Natural killer cell (primary cell): ENCODE results near the gene PTPN21. TPM values are rescaled to one million over a fixed set of nuclear protein-coding genes. Genes with fewer than 3 reads are reported as not detected.

ENCODE experiments used
- ATAC-seq, 3 donors: fragments of 150-1000 bp in 2 of 3; fragments of 200-7000 bp in 1 of 3; cut with Tn5 transposase; 1 replicate in 1 of 3; 2 replicates in 2 of 3; pipeline ENCODE4 v1.10.0; 2021; ENCODE audit warnings: mild to moderate bottlenecking in 2 of 3, moderate library complexity in 2 of 3
- DNase-seq, 2 donors: peaks; one replicate each; pipeline versions ENCODE4 v3.0.0 to v3.0.0-alpha.2; 2013 to 2021; ENCODE audit warnings: mixed read lengths in 1 of 2
- H3K27ac ChIP-seq: one replicate; pipeline ENCODE4 v1.5.1; 2013; ENCODE audit warnings: mild to moderate bottlenecking, low read length
- H3K27me3 ChIP-seq: one replicate; pipeline ENCODE4 v1.6.1; 2013; ENCODE audit warnings: low read length; ENCODE audit not compliant: control insufficient read depth, insufficient read depth
- H3K36me3 ChIP-seq: one replicate; pipeline ENCODE4 v1.6.1; 2013; ENCODE audit warnings: low read length; ENCODE audit not compliant: control insufficient read depth, insufficient read depth
- H3K4me1 ChIP-seq: one replicate; pipeline ENCODE4 v1.6.1; 2013; ENCODE audit warnings: low read length; ENCODE audit not compliant: control insufficient read depth, insufficient read depth
- H3K4me3 ChIP-seq: one replicate; pipeline ENCODE4 v1.5.1; 2013; ENCODE audit warnings: low read length
- H3K9me3 ChIP-seq: one replicate; pipeline ENCODE4 v1.6.1; 2013; ENCODE audit warnings: low read length; ENCODE audit not compliant: control insufficient read depth, insufficient read depth
- H3K27ac Mint-ChIP-seq, 2 donors: one replicate each; pipeline ENCODE4 v1.8.0; 2022; ENCODE audit warnings: mild to moderate bottlenecking in 2 of 2, mixed read lengths in 2 of 2, moderate library complexity in 1 of 2
- H3K27me3 Mint-ChIP-seq, 2 donors: one replicate each; pipeline ENCODE4 v1.8.0; 2022; ENCODE audit warnings: low read depth in 2 of 2, mixed read lengths in 2 of 2
- H3K36me3 Mint-ChIP-seq: one replicate; pipeline ENCODE4 v1.8.0; 2022; ENCODE audit warnings: mixed read lengths
- H3K4me1 Mint-ChIP-seq, 2 donors: one replicate each; pipeline ENCODE4 v1.8.0; 2022; ENCODE audit warnings: mixed read lengths in 2 of 2
- H3K4me3 Mint-ChIP-seq: one replicate; pipeline ENCODE4 v1.8.0; 2022; ENCODE audit warnings: mild to moderate bottlenecking, moderate library complexity, mixed read lengths
- H3K9me3 Mint-ChIP-seq, 2 donors: one replicate each; pipeline ENCODE4 v1.8.0; 2022; ENCODE audit warnings: mixed read lengths in 2 of 2
- whole genome bisulfite sequencing: methylation state at CpG from one replicate; pipeline ENCODE4 v1.1.7; 2013; ENCODE audit warnings: missing lambda C conversion rate; ENCODE audit not compliant: insufficient coverage; 5-methylcytosine and 5-hydroxymethylcytosine counted together
- intact Hi-C: fragments of 100-400 bp; cut with micrococcal nuclease; formaldehyde crosslinking; loops from one replicate; pipeline ENCODE4 v1.14.2; 2022
- total RNA-seq, 4 donors: library from RNA; stranded (reverse); fragments of 120-200 nt in 1 of 4; gene quantifications; one replicate each; pipeline versions ENCODE4 v1.2.3 to v1.2.4, GENCODE V29; 2013 to 2022
- TF ChIP-seq, protein P1 (sequence below): fragments of 200-600 bp; IDR thresholded peaks from one replicate; pipeline ENCODE4 v1.8.0; 2022; ENCODE audit warnings: antibody characterized with exemption

The PTPN21 gene
- total RNA-seq, 3 donors from 2014 or later (not counting 1 experiment from before 2014, with no cell fraction given): 0.15 TPM; not detected in 2

- Histone ChIP-seq H3K36me3 (no peaks in the 10 kb centered on the region), H3K9me3 (no peaks in the 10 kb centered on the region), H3K4me1 (no peaks in the 10 kb centered on the region), H3K27me3 (no peaks in the 10 kb centered on the region), H3K27ac (no peak overlapping the region), H3K4me3 (no peak overlapping the region)
- Mint-ChIP-seq H3K27ac (no peak overlapping the region), H3K36me3 (no peaks in the 10 kb centered on the region), H3K4me1 (no peaks in the 10 kb centered on the region), H3K4me3 (no peak overlapping the region), H3K27me3 (peaks cover 9 to 12% of the 10 kb centered on the region in 2 donors), H3K9me3 (no peaks in the 10 kb centered on the region)
- ATAC-seq: no peak
- intact Hi-C loops: no loop called here
- TF ChIP-seq, protein P1, sequence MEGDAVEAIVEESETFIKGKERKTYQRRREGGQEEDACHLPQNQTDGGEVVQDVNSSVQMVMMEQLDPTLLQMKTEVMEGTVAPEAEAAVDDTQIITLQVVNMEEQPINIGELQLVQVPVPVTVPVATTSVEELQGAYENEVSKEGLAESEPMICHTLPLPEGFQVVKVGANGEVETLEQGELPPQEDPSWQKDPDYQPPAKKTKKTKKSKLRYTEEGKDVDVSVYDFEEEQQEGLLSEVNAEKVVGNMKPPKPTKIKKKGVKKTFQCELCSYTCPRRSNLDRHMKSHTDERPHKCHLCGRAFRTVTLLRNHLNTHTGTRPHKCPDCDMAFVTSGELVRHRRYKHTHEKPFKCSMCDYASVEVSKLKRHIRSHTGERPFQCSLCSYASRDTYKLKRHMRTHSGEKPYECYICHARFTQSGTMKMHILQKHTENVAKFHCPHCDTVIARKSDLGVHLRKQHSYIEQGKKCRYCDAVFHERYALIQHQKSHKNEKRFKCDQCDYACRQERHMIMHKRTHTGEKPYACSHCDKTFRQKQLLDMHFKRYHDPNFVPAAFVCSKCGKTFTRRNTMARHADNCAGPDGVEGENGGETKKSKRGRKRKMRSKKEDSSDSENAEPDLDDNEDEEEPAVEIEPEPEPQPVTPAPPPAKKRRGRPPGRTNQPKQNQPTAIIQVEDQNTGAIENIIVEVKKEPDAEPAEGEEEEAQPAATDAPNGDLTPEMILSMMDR: no peak
- whole genome bisulfite sequencing: 89% methylated on average over 6 of the region's 6 CpGs
- DNase-seq: no peak
Observed at GRCh38 chr14:88499225-88499624, 55.6 kb downstream of the PTPN21 start.

- no peak overlapping the region for H3K4me3 ChIP-seq
- Mint-ChIP-seq H3K4me3 (no peak overlapping the region), H3K4me1 (peaks cover 0 to 10% of the 10 kb centered on the region in 2 donors), H3K36me3 (no peaks in the 10 kb centered on the region), H3K27ac (no peak overlapping the region), H3K27me3 (peaks cover 4 to 7% of the 10 kb centered on the region in 2 donors), H3K9me3 (no peaks in the 10 kb centered on the region)
- no peaks in the 10 kb centered on the region for H3K36me3 ChIP-seq
- whole genome bisulfite sequencing: 92% methylated on average over 3 of the region's 3 CpGs
- H3K27me3 ChIP-seq: no peaks in the 10 kb centered on the region
- no peaks in the 10 kb centered on the region for H3K9me3 ChIP-seq
- no peak overlapping the region for H3K27ac ChIP-seq
- intact Hi-C loops: no loop called here
- DNase-seq (no peak), ATAC-seq (no peak)
- peaks cover 3% of the 10 kb centered on the region for H3K4me1 ChIP-seq
- TF ChIP-seq, protein P1: no peak
Observed at GRCh38 chr14:88496414-88496813, 58.4 kb downstream of the PTPN21 start.

DNA sequence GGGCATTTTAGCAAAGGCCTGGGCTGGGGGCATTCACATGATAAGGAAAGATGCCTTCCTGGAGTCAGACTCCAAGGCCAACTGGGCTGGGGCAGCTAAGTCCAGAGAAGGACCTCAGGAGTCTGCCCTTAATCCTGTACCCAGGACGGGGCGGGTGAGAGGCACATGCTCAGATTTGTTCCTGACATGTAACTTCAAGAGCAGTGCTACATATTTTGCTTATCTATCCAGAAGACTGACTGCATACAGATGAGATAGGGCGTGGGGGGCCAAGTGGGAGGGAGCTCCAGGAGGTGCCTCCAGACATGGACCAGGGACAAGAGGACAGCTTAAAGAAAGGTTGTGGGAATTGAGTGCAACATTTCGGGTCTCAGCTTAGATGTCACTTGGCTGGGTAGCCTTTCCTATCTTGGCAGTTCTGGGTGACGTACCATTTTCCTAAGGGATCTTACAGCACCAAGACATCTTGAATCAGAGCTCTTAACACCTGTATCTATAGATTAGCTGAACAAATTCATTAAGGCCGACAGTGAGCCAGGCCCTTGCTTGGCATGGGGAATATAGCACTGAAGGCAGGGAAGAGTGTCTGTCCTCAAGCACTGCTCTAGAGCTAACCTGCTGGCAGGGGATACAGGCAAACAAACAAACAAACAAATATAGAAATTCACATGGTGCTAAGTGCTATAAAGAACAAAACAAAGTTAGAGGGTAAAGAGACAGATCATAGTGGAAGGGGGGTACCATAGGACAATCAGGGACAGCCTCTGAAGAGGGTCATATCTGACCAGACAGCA is 61.2 kb downstream of the PTPN21 start:
- Histone ChIP-seq H3K4me1 (peaks cover 3% of the 10 kb centered on the region), H3K27me3 (no peaks in the 10 kb centered on the region), H3K27ac (no peak overlapping the region), H3K4me3 (no peak overlapping the region), H3K36me3 (no peaks in the 10 kb centered on the region), H3K9me3 (no peaks in the 10 kb centered on the region)
- no peak overlapping the region for H3K27ac Mint-ChIP-seq
- 88% methylated on average over 6 of the region's 6 CpGs for WGBS
- ATAC-seq: no peak
- H3K27me3 Mint-ChIP-seq: peaks cover 0 to 3% of the 10 kb centered on the region in 2 donors
- H3K9me3 Mint-ChIP-seq: no peaks in the 10 kb centered on the region
- DNase-seq: no peak
- TF ChIP-seq, protein P1: no peak
- H3K4me1 Mint-ChIP-seq: peaks cover 0 to 10% of the 10 kb centered on the region in 2 donors
- intact Hi-C loops: no loop called here
- H3K4me3 Mint-ChIP-seq: no peak overlapping the region
- H3K36me3 Mint-ChIP-seq: no peaks in the 10 kb centered on the region
